ENCODE data around the gene SRRM4. TPM values are rescaled to one million over a fixed set of nuclear protein-coding genes. Genes with fewer than 3 reads are reported as not detected.

Gene SRRM4
- total RNA-seq, 1 donor: not detected

GRCh38 chr12:119122047-119122446, 140.7 kb downstream of the SRRM4 start:
- TF ChIP-seq CTCF (IDR thresholded peaks at IDR 0.05; ENCODE audit: insufficient read depth, low read depth, low read length): no peak
- H3K4me3 ChIP-seq (ENCODE audit: low read depth, low read length): no peak overlapping the region
- no peak for DNase-seq (ENCODE audit: low read depth)

- H3K4me3 ChIP-seq (ENCODE audit: low read depth, low read length): no peak overlapping the region
- no peak for DNase-seq (ENCODE audit: low read depth)
- no peak for TF ChIP-seq CTCF (IDR thresholded peaks at IDR 0.05; ENCODE audit: insufficient read depth, low read depth, low read length)
Observed at GRCh38 chr12:119122751-119123150, 141.4 kb downstream of the SRRM4 start.

GRCh38 chr12:119128527-119128926, 147.2 kb downstream of the SRRM4 start:
- no peak overlapping the region for H3K4me3 ChIP-seq (ENCODE audit: low read depth, low read length)
- no peak for TF ChIP-seq CTCF (IDR thresholded peaks at IDR 0.05; ENCODE audit: insufficient read depth, low read depth, low read length)
- DNase-seq (ENCODE audit: low read depth): no peak

GRCh38 chr12:119129827-119130434, 148.6 kb downstream of the SRRM4 start:
- no peak for DNase-seq (ENCODE audit: low read depth)
- H3K4me3 ChIP-seq (ENCODE audit: low read depth, low read length): no peak overlapping the region
- no peak for TF ChIP-seq CTCF (IDR thresholded peaks at IDR 0.05; ENCODE audit: insufficient read depth, low read depth, low read length)

GRCh38 chr12:119130523-119130922, 149.2 kb downstream of the SRRM4 start:
- no peak for DNase-seq (ENCODE audit: low read depth)
- no peak for TF ChIP-seq CTCF (IDR thresholded peaks at IDR 0.05; ENCODE audit: insufficient read depth, low read depth, low read length)
- no peak overlapping the region for H3K4me3 ChIP-seq (ENCODE audit: low read depth, low read length)

- H3K4me3 ChIP-seq (ENCODE audit: low read depth, low read length): no peak overlapping the region
- TF ChIP-seq CTCF (IDR thresholded peaks at IDR 0.05; ENCODE audit: insufficient read depth, low read depth, low read length): no peak
- DNase-seq (ENCODE audit: low read depth): no peak
Observed at GRCh38 chr12:119134284-119135072, 153.1 kb downstream of the SRRM4 start.

All from fibroblast of villous mesenchyme (primary cell).